K562 (cell line): Measurements from ENCODE around the gene FAM222A. TPM values are rescaled to one million over a fixed set of nuclear protein-coding genes. Genes with fewer than 3 reads are reported as not detected.
A peak's percentile ranks its signal among the peaks of the same experiment; 100 is the strongest.

ENCODE experiments used
- ARID3A ChIP-seq: IDR thresholded peaks from 2 replicates; pipeline ENCODE4 v1.6.1; 2012; ENCODE audit warnings: low read depth, low read length, improper control_type of control experiment, borderline replicate concordance
- CC2D1A ChIP-seq: fragments of 450-650 bp; IDR thresholded peaks from 2 replicates; pipeline ENCODE4 v1.6.1; 2017; ENCODE audit warnings: mild to moderate bottlenecking
- MAFK ChIP-seq: IDR thresholded peaks from 2 replicates; pipeline ENCODE4 v1.6.1; 2011; ENCODE audit warnings: low read length, improper control_type of control experiment
- MAZ ChIP-seq, 2 experiments: fragments of 450-650 bp in 1 of 2; sonication (generic) in 1 of 2; formaldehyde crosslinking; IDR thresholded peaks in 1 of 2; conservative IDR thresholded peaks in 1 of 2; 2 replicates each; pipeline versions ENCODE4 v1.4.0 to v1.5.0; 2020; ENCODE audit warnings: mild to moderate bottlenecking in 1 of 2, missing genetic modification reagents in 1 of 2
- MTA3 ChIP-seq: fragments of 450-650 bp; formaldehyde crosslinking; IDR thresholded peaks from 2 replicates; pipeline ENCODE4 v1.6.1; 2017; ENCODE audit warnings: mild to moderate bottlenecking, borderline replicate concordance
- SMC3 ChIP-seq: conservative IDR thresholded peaks from 2 replicates; pipeline ENCODE4 v1.6.1; 2011; ENCODE audit warnings: low read depth, low read length, improper control_type of control experiment; ENCODE audit not compliant: insufficient read depth
- STAG1 ChIP-seq: sonication (generic); formaldehyde crosslinking; IDR thresholded peaks from 2 replicates; pipeline ENCODE4 v1.5.0; 2020; ENCODE audit warnings: missing genetic modification reagents, borderline replicate concordance
- ZFP36 ChIP-seq: fragments of 150-350 bp; IDR thresholded peaks from 2 replicates; pipeline ENCODE4 v1.6.1; 2018; ENCODE audit warnings: low read length, low read depth; ENCODE audit not compliant: partially characterized antibody
- ZHX1 ChIP-seq: fragments of 150-350 bp; conservative IDR thresholded peaks from 2 replicates; pipeline ENCODE4 v1.6.1; 2014; ENCODE audit warnings: low read length
- polyA plus RNA-seq, 8 experiments: library from polyadenylated mRNA; depleted of rRNA in 4 of 8; stranded (reverse) in 5 of 8; unstranded in 3 of 8; fragments of >200 nt; fragmentation: Nextera tagmentation in 2 of 8; fragmentation: Illumina TruSeq in 1 of 8; extraction: Ambion mirVana in 2 of 8; extraction: Trizol in 1 of 8; gene quantifications; 2 replicates each; pipeline versions ENCODE4 v1.2.1 to v1.2.3, GENCODE V29; 2011 to 2014; ENCODE audit warnings: inconsistent platforms in 1 of 8, missing spikeins in 1 of 8
- total RNA-seq, 7 experiments: library from RNA; depleted of rRNA in 6 of 7; stranded (reverse); fragments of >200 nt in 6 of 7; fragmentation: Illumina TruSeq in 2 of 7; extraction: Trizol in 2 of 7; gene quantifications; 2 replicates each; pipeline versions ENCODE4 v1.2.1 to v1.2.3, GENCODE V29; 2011 to 2021; ENCODE audit warnings: low replicate concordance in 1 of 7

FAM222A gene
- total and polyA plus RNA-seq, 9 of the 15 experiments (the other 6 are each of a cell fraction or from before 2014, with no cell fraction given), result 0.03 to 0.36 (median 0.12) TPM; not detected in 1

GRCh38 chr12:109804820-109805761 lies 91.5 kb downstream of the FAM222A start (continued):
- no peak for TF ChIP-seq ZHX1
- TF ChIP-seq SMC3, result peak; percentile 92
- no peak for TF ChIP-seq MAFK
- TF ChIP-seq ZFP36, result peak; percentile 95
- no peak for TF ChIP-seq ARID3A
- peak; percentile 13 to 29; a peak in 1 of 4 replicates for TF ChIP-seq MAZ (CRISPR knock-in tag; conservative IDR thresholded peaks at IDR 0.05 in 1 of 2, IDR thresholded peaks at IDR 0.05 in 1 of 2)
- TF ChIP-seq MTA3, result no peak
- TF ChIP-seq CC2D1A, result 0 out of 2 replicates have a peak, but pooled peaks have one; percentile 19
- peak; percentile 89 for TF ChIP-seq STAG1 (CRISPR knock-in tag)
- TF ChIP-seq, all 486 proteins: peak for 20
